Measurements from ENCODE around the gene NBAS.
"Not testable (repeated sequence)": the region's sequence is repeated elsewhere in the genome, so short reads cannot be mapped to it uniquely, and the experiment has no call there.

The NBAS gene

GRCh38 chr2:15539999-15540398, 21.1 kb downstream of the NBAS start:
- DNase-seq: no peak
- no peak for TF ChIP-seq GATA1 (IDR thresholded peaks at IDR 0.05; ENCODE audit: low read depth, low read length)
- TF ChIP-seq POLR2A (IDR thresholded peaks at IDR 0.05; ENCODE audit: low read length): no peak

- DNase-seq: no peak
- TF ChIP-seq POLR2A (IDR thresholded peaks at IDR 0.05; ENCODE audit: low read length) (no peak), GATA1 (IDR thresholded peaks at IDR 0.05; ENCODE audit: low read depth, low read length) (no peak)
These were observed 22.3 kb downstream of the NBAS start for GRCh38 chr2:15538792-15539191.

- TF ChIP-seq POLR2A (IDR thresholded peaks at IDR 0.05; ENCODE audit: low read length) (no peak), GATA1 (IDR thresholded peaks at IDR 0.05; ENCODE audit: low read depth, low read length) (no peak)
- DNase-seq: no peak
These were observed 27.2 kb downstream of the NBAS start for GRCh38 chr2:15533860-15534480.

GRCh38 chr2:15532996-15533395, 28.1 kb downstream of the NBAS start:
- no peak for TF ChIP-seq GATA1 (IDR thresholded peaks at IDR 0.05; ENCODE audit: low read depth, low read length)
- TF ChIP-seq POLR2A (IDR thresholded peaks at IDR 0.05; ENCODE audit: low read length): no peak
- no peak for DNase-seq

- TF ChIP-seq POLR2A (IDR thresholded peaks at IDR 0.05; ENCODE audit: low read length) (no peak), GATA1 (IDR thresholded peaks at IDR 0.05; ENCODE audit: low read depth, low read length) (no peak)
- peak; percentile 6 to 28 for DNase-seq
These were observed 29.9 kb downstream of the NBAS start for GRCh38 chr2:15531095-15531854.

- DNase-seq: peak; percentile 36 to 47
- no peak for TF ChIP-seq POLR2A (IDR thresholded peaks at IDR 0.05; ENCODE audit: low read length)
- no peak for TF ChIP-seq GATA1 (IDR thresholded peaks at IDR 0.05; ENCODE audit: low read depth, low read length)
These were observed 33.9 kb downstream of the NBAS start for GRCh38 chr2:15527074-15527739.

GRCh38 chr2:15521641-15522181, 39.4 kb downstream of the NBAS start:
- TF ChIP-seq POLR2A (IDR thresholded peaks at IDR 0.05; ENCODE audit: low read length) (no peak), GATA1 (IDR thresholded peaks at IDR 0.05; ENCODE audit: low read depth, low read length) (no peak)

GRCh38 chr2:15520346-15520745, 40.8 kb downstream of the NBAS start:
- TF ChIP-seq POLR2A (IDR thresholded peaks at IDR 0.05; ENCODE audit: low read length) (no peak), GATA1 (IDR thresholded peaks at IDR 0.05; ENCODE audit: low read depth, low read length) (no peak)

More at GRCh38 chr2:15521641-15522181, 39.4 kb downstream of the NBAS start:
- DNase-seq: no peak

GRCh38 chr2:15518759-15519158, 42.4 kb downstream of the NBAS start:
- DNase-seq: not testable (repeated sequence)

More at GRCh38 chr2:15520346-15520745, 40.8 kb downstream of the NBAS start:
- no peak for DNase-seq

GRCh38 chr2:15517793-15518192, 43.3 kb downstream of the NBAS start:
- TF ChIP-seq GATA1 (IDR thresholded peaks at IDR 0.05; ENCODE audit: low read depth, low read length) (no peak), POLR2A (IDR thresholded peaks at IDR 0.05; ENCODE audit: low read length) (no peak)
- no peak for DNase-seq

GRCh38 chr2:15511686-15512085, 49.4 kb downstream of the NBAS start:
- no peak for DNase-seq
- TF ChIP-seq POLR2A (IDR thresholded peaks at IDR 0.05; ENCODE audit: low read length) (no peak), GATA1 (IDR thresholded peaks at IDR 0.05; ENCODE audit: low read depth, low read length) (no peak)

GRCh38 chr2:15510552-15510951, 50.6 kb downstream of the NBAS start:
- no peak for DNase-seq
- TF ChIP-seq GATA1 (IDR thresholded peaks at IDR 0.05; ENCODE audit: low read depth, low read length): no peak
- TF ChIP-seq POLR2A (IDR thresholded peaks at IDR 0.05; ENCODE audit: low read length): no peak

- TF ChIP-seq GATA1 (IDR thresholded peaks at IDR 0.05; ENCODE audit: low read depth, low read length) (no peak), POLR2A (IDR thresholded peaks at IDR 0.05; ENCODE audit: low read length) (no peak)
- DNase-seq: no peak
These were observed 51.0 kb downstream of the NBAS start for GRCh38 chr2:15510131-15510530.

GRCh38 chr2:15507697-15508096, 53.4 kb downstream of the NBAS start:
- DNase-seq: no peak

More at GRCh38 chr2:15507697-15508096, 53.4 kb downstream of the NBAS start:
- no peak for TF ChIP-seq POLR2A (IDR thresholded peaks at IDR 0.05; ENCODE audit: low read length)
- no peak for TF ChIP-seq GATA1 (IDR thresholded peaks at IDR 0.05; ENCODE audit: low read depth, low read length)
